Bone marrow (tissue), 2 donors: Measurements from ENCODE around the gene APLF.
"Not testable (repeated sequence)": the region's sequence is repeated elsewhere in the genome, so short reads cannot be mapped to it uniquely, and the experiment has no call there.

ENCODE experiments used
- DNase-seq, 2 donors: peaks; one replicate each; lab custom pipeline; 2025; lab: John Stamatoyannopoulos, UW

The APLF gene

DNA sequence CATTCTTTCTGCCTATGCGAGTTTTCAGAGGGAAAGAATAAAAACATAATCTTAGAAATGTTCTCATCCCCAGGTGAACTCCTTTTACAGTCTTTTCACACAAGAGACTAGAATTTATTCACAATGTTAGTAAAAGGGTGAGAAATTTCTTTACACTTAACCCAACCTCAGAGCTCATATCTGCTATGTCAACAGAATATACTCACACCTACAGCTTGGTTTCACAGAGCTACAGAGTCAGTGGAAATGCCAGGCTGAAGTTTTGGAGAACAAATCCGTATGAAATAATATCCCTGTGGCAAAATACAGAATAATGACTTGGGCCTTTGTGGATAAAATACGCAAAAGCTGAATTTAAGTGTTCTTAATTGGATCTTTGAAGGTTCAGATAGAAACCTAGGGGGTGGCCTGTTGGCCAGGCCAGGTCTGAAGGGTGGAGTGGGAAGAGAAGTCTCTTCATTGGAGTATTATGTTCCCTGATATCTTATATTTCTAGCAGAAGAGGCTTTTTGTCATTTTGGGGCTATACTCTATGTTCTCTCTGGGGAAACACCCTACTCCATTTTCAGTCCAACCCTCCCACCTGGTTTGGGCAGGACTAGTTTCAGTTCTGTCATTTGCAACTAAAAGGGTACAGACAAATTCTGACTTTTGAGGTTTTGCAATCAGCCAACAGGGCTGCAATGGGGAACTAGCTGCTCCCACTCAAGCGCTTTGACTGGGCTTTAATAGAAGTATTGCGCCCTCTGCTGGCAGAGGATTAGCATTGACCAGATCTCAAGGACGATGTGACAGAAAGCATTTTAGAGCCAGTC lies 26.0 kb upstream of the APLF start:
- DNase-seq: peak; percentile 59 to 93

GRCh38 chr2:68441994-68442322 lies 25.4 kb upstream of the APLF start:
- DNase-seq: no peak

- not testable (repeated sequence) for DNase-seq
Observed at GRCh38 chr2:68446425-68446824, 21.0 kb upstream of the APLF start.

GRCh38 chr2:68447118-68447517 lies 20.3 kb upstream of the APLF start:
- no peak for DNase-seq

DNA sequence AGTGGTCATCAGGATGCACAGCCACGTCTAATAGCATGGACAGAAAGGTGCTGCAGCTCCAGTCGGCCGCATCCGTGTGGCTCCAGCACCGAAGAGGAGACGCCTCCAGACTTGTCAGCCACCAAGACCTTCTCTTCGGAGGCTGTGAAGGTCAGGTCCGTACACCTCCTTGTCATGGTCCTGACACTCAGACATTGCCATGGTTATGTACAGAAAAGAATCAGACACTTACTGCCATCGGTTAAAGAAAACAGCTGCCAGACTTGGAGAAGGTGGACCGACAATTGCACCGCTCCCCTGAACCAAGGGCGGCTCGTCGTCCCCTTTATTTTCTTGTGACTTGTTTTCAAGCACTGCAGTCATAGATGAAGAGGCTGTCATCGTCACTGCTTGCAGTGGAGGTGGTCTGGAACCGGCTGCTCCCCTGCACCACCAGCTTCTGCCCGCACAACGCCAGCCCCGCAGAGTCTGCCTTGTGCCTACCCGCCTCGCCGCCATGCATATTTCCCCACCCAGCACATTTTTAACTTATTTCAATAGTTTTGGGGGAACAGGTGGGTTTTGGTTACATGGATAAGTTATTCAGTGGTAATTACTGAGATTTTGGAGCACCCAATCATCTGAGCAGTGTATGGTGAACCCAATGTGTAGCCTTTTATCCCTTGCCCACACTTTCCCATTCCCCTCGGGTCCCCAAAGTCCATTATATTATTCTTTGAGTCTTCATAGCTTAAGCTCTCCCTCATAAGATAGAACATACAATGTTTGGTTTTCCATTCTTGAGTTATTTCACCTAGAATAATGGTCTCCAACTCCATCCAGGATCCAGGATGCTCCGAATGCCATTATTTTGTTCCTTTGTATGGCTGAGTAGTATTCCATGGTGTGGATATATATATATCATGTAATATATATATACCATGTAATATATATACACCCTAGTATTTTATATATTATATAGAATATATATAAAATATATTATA lies 18.4 kb upstream of the APLF start:
- DNase-seq: no peak

DNA sequence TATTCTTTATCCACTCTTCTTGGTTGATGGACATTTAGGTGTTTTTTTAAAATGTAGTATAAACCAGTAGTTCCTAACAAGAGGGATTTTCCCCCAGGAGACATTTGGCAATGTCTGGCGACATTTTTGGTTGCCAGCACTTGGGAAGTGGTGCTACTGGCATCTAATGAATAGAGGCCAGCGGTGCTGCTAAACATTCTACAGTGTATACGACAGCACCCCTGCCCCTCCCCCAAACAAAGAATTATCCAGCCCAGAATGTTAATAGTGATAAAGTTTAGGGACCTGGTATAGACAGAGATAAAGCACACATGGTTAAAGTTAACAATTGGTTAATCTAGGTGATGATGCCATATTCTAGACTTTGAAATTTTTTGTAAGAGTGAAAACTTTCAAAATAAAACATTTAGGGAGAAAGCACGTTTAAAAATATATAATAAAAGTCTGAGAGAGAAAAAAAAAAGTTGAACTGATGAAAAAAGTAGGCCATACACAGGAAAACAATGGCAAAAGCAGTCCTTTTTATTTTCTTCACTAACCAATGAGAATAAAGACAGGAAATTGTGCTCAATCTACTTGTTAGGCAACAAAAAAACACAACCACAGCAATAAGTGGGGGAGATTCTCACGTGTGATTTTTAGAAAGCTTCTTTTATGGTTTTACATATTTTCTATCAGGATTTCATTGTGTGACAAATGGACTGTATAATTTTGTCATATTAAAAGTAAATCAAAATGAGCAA lies 15.1 kb upstream of the APLF start:
- no peak for DNase-seq

GRCh38 chr2:68453761-68454360 lies 13.5 kb upstream of the APLF start:
- DNase-seq: no peak

DNA sequence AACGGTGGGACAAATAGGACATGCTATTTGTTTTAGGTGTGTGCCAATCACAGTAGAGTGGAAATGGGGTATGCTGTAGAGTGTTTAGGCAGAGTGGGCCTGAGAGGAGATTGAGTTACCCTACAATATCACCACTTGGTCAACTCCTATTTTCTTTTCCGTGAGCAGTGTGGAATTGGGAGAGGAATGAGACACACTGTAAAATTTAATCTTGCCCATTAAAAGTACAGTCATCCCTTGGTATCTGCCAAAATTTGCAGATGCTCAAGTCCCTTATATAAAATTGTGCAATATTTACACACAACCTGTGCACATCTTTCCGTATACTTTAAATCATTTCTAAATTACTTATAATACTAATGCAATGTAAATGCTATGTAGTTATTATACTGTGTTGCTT lies 12.7 kb upstream of the APLF start:
- DNase-seq: no peak

GRCh38 chr2:68456198-68456597 lies 11.2 kb upstream of the APLF start:
- DNase-seq: no peak

DNA sequence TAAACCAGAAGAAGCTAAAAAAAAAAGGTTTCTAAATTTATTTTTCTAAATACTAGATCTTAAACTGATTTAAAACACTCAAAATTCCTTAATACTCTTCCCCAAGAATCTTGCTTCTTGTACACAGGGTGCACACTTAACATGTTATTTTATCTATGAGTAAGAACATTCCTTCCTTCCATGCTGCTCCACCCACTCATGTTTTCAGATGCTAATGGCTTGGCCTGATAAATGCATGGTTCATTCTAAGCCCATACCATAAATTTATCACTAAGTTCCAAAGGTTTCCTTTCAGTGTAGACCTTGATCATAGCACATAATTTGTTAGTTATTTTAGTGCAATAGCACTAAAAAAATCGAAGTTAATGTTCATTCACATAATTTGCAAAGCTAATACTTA lies 8.4 kb upstream of the APLF start:
- DNase-seq: no peak

DNA sequence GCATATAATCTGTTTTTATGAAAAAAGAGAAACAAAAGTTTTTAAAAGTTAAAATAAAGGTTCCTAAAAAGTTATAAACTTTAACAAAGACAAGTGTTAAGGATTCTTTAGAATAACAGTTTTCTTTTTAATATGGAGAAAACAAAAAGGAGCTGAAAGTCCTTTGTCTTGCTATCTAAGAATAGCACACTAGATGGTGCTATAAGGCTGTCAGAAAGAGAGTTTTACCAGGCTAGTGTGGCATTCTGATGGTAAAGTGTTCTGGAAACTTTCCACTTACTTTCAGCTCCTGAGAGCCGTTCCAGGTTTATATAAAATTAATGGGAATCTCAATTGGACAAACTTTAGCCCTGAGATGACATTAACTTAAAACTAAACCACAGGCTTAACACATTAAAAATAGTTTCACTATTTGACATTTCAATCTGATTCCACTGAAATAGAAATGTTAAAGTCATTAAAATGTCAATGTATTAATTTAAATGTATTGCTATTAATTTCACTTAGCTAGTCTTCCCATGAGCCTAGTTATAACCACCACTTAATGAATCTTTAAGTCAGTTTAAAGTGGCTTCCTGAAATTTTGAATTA lies 4.0 kb upstream of the APLF start:
- DNase-seq: peak in 1 of 2 donors; percentile 54

DNA sequence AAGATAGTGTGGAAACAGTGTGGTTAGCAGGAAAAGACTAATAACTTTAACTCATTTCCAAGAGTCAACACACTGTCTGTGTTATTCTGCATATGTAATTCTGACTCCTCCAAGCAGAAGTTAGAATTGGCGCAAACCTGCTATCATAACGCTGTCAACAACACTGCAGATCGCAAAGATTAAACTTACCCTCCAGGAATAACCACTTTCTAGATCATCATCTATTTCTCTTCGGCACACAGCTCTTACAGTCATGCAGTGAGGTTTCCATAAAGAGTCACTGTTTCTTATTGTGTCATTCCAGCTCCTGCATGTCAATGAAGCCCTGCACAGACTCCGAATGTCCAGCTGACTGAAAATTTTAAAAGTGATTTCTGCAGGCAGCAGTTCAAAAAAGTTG lies 2.7 kb upstream of the APLF start:
- DNase-seq: peak in 1 of 2 donors; percentile 10

GRCh38 chr2:68465081-68465916 lies 2.1 kb upstream of the APLF start:
- peak in 1 of 2 donors; percentile 62 for DNase-seq

GRCh38 chr2:68466361-68466777 lies 1.0 kb upstream of the APLF start:
- DNase-seq: peak; percentile 13 to 77

DNA sequence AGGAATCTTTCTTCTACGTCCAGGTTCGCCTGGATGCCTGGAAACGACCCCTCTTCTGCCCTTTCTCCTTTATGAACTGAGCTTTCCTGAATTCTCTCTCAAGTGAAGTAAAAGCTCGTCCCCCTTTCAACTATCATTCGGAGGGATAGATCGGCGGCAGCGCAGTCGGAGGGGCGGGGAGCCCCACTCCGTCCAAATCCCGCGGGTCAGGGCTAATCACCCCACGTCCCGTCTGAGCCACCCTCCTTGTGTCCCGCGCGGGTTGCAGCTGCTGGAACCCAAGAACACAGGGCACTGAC lies 658 bp upstream of the APLF start:
- no peak for DNase-seq

- no peak for DNase-seq
Observed at GRCh38 chr2:68468801-68469200, 1.4 kb downstream of the APLF start.

DNA sequence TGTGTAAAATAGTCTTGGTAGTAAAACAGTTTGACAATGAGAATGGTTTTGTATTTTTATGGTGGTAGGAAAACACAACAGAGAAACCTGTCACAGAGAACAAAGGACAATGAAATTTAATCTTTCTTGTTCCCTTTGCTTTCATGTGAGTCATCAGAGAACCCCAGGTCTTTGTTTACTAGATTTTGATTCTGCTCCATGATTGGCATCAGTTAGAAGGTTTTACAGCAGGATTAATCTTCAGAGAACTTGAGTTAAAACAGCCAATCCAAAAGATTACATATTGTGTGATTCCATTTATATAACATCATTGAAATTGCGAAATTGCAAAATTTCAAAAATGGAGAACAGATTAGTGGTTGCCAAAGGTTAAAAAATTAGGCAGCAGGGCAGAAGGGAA lies 2.5 kb downstream of the APLF start:
- DNase-seq: no peak

GRCh38 chr2:68471385-68471784 lies 4.0 kb downstream of the APLF start:
- no peak for DNase-seq

- no peak for DNase-seq
Observed at GRCh38 chr2:68472796-68473414, 5.5 kb downstream of the APLF start.

- DNase-seq: no peak
Observed at GRCh38 chr2:68475110-68475509, 7.7 kb downstream of the APLF start.
